C4-2B (cell line): ENCODE results near the gene NPM1.

ENCODE experiments used
- ZFX ChIP-seq: fragments of 450-650 bp; IDR thresholded peaks from 2 replicates; pipeline ENCODE4 v1.6.1; 2017
- TF ChIP-seq, protein P1 (sequence below): fragments of 450-650 bp; conservative IDR thresholded peaks from 2 replicates; pipeline ENCODE4 v1.5.1; 2017; ENCODE audit warnings: mild to moderate bottlenecking

DNA sequence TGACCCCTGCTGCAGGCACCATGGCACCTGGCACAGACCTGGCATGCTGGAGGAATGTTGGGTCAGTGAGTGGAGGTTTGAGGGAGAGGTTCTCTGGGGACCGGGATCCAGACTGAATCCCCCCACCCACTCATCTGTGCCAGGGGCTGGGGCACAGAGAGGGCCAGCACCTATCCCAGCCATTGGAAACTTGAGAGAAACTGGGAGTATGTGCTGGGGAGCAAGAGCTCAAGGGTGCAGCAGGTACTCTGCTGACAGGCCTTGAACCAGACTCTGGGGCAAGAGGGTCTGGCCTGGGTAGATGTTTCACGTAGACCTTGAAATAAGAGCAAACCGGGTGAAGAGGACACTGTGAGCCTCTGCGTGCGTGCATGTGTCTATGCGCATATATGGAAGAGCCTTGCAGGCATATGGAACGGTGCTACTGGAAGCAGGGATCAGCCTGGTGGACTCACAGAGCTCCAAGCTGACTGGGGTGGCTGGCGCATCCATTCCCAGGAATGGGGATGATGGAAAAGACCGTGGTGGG is 40.6 kb downstream of the NPM1 start:
- TF ChIP-seq, protein P1, sequence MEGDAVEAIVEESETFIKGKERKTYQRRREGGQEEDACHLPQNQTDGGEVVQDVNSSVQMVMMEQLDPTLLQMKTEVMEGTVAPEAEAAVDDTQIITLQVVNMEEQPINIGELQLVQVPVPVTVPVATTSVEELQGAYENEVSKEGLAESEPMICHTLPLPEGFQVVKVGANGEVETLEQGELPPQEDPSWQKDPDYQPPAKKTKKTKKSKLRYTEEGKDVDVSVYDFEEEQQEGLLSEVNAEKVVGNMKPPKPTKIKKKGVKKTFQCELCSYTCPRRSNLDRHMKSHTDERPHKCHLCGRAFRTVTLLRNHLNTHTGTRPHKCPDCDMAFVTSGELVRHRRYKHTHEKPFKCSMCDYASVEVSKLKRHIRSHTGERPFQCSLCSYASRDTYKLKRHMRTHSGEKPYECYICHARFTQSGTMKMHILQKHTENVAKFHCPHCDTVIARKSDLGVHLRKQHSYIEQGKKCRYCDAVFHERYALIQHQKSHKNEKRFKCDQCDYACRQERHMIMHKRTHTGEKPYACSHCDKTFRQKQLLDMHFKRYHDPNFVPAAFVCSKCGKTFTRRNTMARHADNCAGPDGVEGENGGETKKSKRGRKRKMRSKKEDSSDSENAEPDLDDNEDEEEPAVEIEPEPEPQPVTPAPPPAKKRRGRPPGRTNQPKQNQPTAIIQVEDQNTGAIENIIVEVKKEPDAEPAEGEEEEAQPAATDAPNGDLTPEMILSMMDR = no peak
- no peak for TF ChIP-seq ZFX
